ENCODE results near the gene RILPL1.
"Not testable (repeated sequence)": the region's sequence is repeated elsewhere in the genome, so short reads cannot be mapped to it uniquely, and the experiment has no call there.

RILPL1 gene

GRCh38 chr12:123543541-123543940, 10.0 kb upstream of the RILPL1 start:
- Mint-ChIP-seq H3K4me3 (no peak overlapping the region), H3K27me3 (ENCODE audit: low read depth) (peaks cover 26% of the 10 kb centered on the region), H3K27ac (no peak overlapping the region)

GRCh38 chr12:123540899-123541662, 7.6 kb upstream of the RILPL1 start:
- Mint-ChIP-seq H3K27ac (no peak overlapping the region), H3K27me3 (ENCODE audit: low read depth) (peaks cover 14% of the 10 kb centered on the region), H3K4me3 (no peak overlapping the region), H3K9me3 (no peaks in the 10 kb centered on the region), H3K4me1 (ENCODE audit: low read depth) (no peaks in the 10 kb centered on the region), H3K36me3 (ENCODE audit: low read depth) (no peaks in the 10 kb centered on the region)

More at GRCh38 chr12:123543541-123543940, 10.0 kb upstream of the RILPL1 start:
- Mint-ChIP-seq H3K9me3 (no peaks in the 10 kb centered on the region), H3K36me3 (ENCODE audit: low read depth) (no peaks in the 10 kb centered on the region), H3K4me1 (ENCODE audit: low read depth) (no peaks in the 10 kb centered on the region)

GRCh38 chr12:123535952-123536351, 2.4 kb upstream of the RILPL1 start:
- H3K9me3 Mint-ChIP-seq; H3K27ac Mint-ChIP-seq; H3K36me3 Mint-ChIP-seq (ENCODE audit: low read depth): not testable (repeated sequence)
- Mint-ChIP-seq H3K27me3 (ENCODE audit: low read depth) (peaks cover 13% of the 10 kb centered on the region), H3K4me3 (peak overlapping the region; percentile 7), H3K4me1 (ENCODE audit: low read depth) (peaks cover 14% of the 10 kb centered on the region)

- Mint-ChIP-seq H3K9me3 (no peaks in the 10 kb centered on the region), H3K4me1 (ENCODE audit: low read depth) (peaks cover 16% of the 10 kb centered on the region), H3K4me3 (peak overlapping the region; percentile 78), H3K36me3 (ENCODE audit: low read depth) (no peaks in the 10 kb centered on the region), H3K27me3 (ENCODE audit: low read depth) (peaks cover 11% of the 10 kb centered on the region), H3K27ac (no peak overlapping the region)
These were observed 490 bp downstream of the RILPL1 start for GRCh38 chr12:123532808-123533649.

- Mint-ChIP-seq H3K36me3 (ENCODE audit: low read depth) (no peaks in the 10 kb centered on the region), H3K9me3 (no peaks in the 10 kb centered on the region), H3K4me1 (ENCODE audit: low read depth) (peaks cover 16% of the 10 kb centered on the region), H3K4me3 (peak overlapping the region; percentile 78), H3K27ac (peak overlapping the region; percentile 20), H3K27me3 (ENCODE audit: low read depth) (peaks cover 11% of the 10 kb centered on the region)
These were observed 1.5 kb downstream of the RILPL1 start for GRCh38 chr12:123532019-123532418.

GRCh38 chr12:123531091-123531490, 2.4 kb downstream of the RILPL1 start:
- H3K4me3 Mint-ChIP-seq, result no peak overlapping the region
- H3K36me3 Mint-ChIP-seq (ENCODE audit: low read depth), result no peaks in the 10 kb centered on the region

GRCh38 chr12:123530668-123531067, 2.9 kb downstream of the RILPL1 start:
- H3K4me3 Mint-ChIP-seq, result peak overlapping the region; percentile 32
- H3K36me3 Mint-ChIP-seq (ENCODE audit: low read depth), result no peaks in the 10 kb centered on the region
- peaks cover 16% of the 10 kb centered on the region for H3K4me1 Mint-ChIP-seq (ENCODE audit: low read depth)
- H3K27me3 Mint-ChIP-seq (ENCODE audit: low read depth), result peaks cover 11% of the 10 kb centered on the region
- no peaks in the 10 kb centered on the region for H3K9me3 Mint-ChIP-seq
- H3K27ac Mint-ChIP-seq, result no peak overlapping the region

More at GRCh38 chr12:123531091-123531490, 2.4 kb downstream of the RILPL1 start:
- Mint-ChIP-seq H3K27me3 (ENCODE audit: low read depth) (peaks cover 11% of the 10 kb centered on the region), H3K27ac (no peak overlapping the region), H3K9me3 (no peaks in the 10 kb centered on the region), H3K4me1 (ENCODE audit: low read depth) (peaks cover 16% of the 10 kb centered on the region)

GRCh38 chr12:123529686-123530085, 3.8 kb downstream of the RILPL1 start:
- Mint-ChIP-seq H3K36me3 (ENCODE audit: low read depth) (no peaks in the 10 kb centered on the region), H3K27me3 (ENCODE audit: low read depth) (peaks cover 11% of the 10 kb centered on the region), H3K4me3 (no peak overlapping the region), H3K27ac (no peak overlapping the region), H3K9me3 (no peaks in the 10 kb centered on the region), H3K4me1 (ENCODE audit: low read depth) (peaks cover 16% of the 10 kb centered on the region)

GRCh38 chr12:123528858-123529257, 4.7 kb downstream of the RILPL1 start:
- Mint-ChIP-seq H3K27ac (no peak overlapping the region), H3K27me3 (ENCODE audit: low read depth) (peaks cover 7% of the 10 kb centered on the region), H3K9me3 (no peaks in the 10 kb centered on the region), H3K4me3 (no peak overlapping the region), H3K4me1 (ENCODE audit: low read depth) (peaks cover 15% of the 10 kb centered on the region), H3K36me3 (ENCODE audit: low read depth) (no peaks in the 10 kb centered on the region)

- H3K27me3 Mint-ChIP-seq (ENCODE audit: low read depth), result peaks cover 7% of the 10 kb centered on the region
- no peak overlapping the region for H3K4me3 Mint-ChIP-seq
- no peaks in the 10 kb centered on the region for H3K36me3 Mint-ChIP-seq (ENCODE audit: low read depth)
- H3K27ac Mint-ChIP-seq, result no peak overlapping the region
- peaks cover 2% of the 10 kb centered on the region for H3K4me1 Mint-ChIP-seq (ENCODE audit: low read depth)
- no peaks in the 10 kb centered on the region for H3K9me3 Mint-ChIP-seq
These were observed 6.9 kb downstream of the RILPL1 start for GRCh38 chr12:123526542-123527080.

GRCh38 chr12:123524378-123524777, 9.1 kb downstream of the RILPL1 start:
- no peaks in the 10 kb centered on the region for H3K36me3 Mint-ChIP-seq (ENCODE audit: low read depth)
- H3K27me3 Mint-ChIP-seq (ENCODE audit: low read depth), result peaks cover 3% of the 10 kb centered on the region
- H3K4me3 Mint-ChIP-seq, result no peak overlapping the region
- H3K27ac Mint-ChIP-seq, result no peak overlapping the region
- H3K9me3 Mint-ChIP-seq, result no peaks in the 10 kb centered on the region
- H3K4me1 Mint-ChIP-seq (ENCODE audit: low read depth), result no peaks in the 10 kb centered on the region

- no peaks in the 10 kb centered on the region for H3K27me3 Mint-ChIP-seq (ENCODE audit: low read depth)
- H3K4me1 Mint-ChIP-seq (ENCODE audit: low read depth), result no peaks in the 10 kb centered on the region
- H3K36me3 Mint-ChIP-seq (ENCODE audit: low read depth), result no peaks in the 10 kb centered on the region
- no peak overlapping the region for H3K4me3 Mint-ChIP-seq
- no peaks in the 10 kb centered on the region for H3K9me3 Mint-ChIP-seq
- H3K27ac Mint-ChIP-seq, result no peak overlapping the region
These were observed 10.0 kb downstream of the RILPL1 start for GRCh38 chr12:123523518-123523917.

- no peaks in the 10 kb centered on the region for H3K27me3 Mint-ChIP-seq (ENCODE audit: low read depth)
- no peaks in the 10 kb centered on the region for H3K9me3 Mint-ChIP-seq
- no peak overlapping the region for H3K4me3 Mint-ChIP-seq
- no peaks in the 10 kb centered on the region for H3K4me1 Mint-ChIP-seq (ENCODE audit: low read depth)
- no peak overlapping the region for H3K27ac Mint-ChIP-seq
- H3K36me3 Mint-ChIP-seq (ENCODE audit: low read depth), result no peaks in the 10 kb centered on the region
These were observed 11.4 kb downstream of the RILPL1 start for GRCh38 chr12:123522164-123522563.

- no peak overlapping the region for H3K4me3 Mint-ChIP-seq
- H3K4me1 Mint-ChIP-seq (ENCODE audit: low read depth), result no peaks in the 10 kb centered on the region
- no peak overlapping the region for H3K27ac Mint-ChIP-seq
- no peaks in the 10 kb centered on the region for H3K36me3 Mint-ChIP-seq (ENCODE audit: low read depth)
- no peaks in the 10 kb centered on the region for H3K9me3 Mint-ChIP-seq
- no peaks in the 10 kb centered on the region for H3K27me3 Mint-ChIP-seq (ENCODE audit: low read depth)
These were observed 12.7 kb downstream of the RILPL1 start for GRCh38 chr12:123520567-123521474.

All from T-helper 1 cell treated with Interleukin-12 subunit alpha and Interleukin-12 subunit beta and Interleukin-4 antibody, amounts not matched to agents 30 μg/mL and 1 μg/mL, for 36 hours (primary cell).